ENCODE data around the gene PTGR1.
"Not testable (repeated sequence)": the region's sequence is repeated elsewhere in the genome, so short reads cannot be mapped to it uniquely, and the experiment has no call there.

Gene PTGR1

GRCh38 chr9:111610845-111611244, 11.4 kb upstream of the PTGR1 start:
- DNase-seq: no peak

- no peak for DNase-seq
Measured at GRCh38 chr9:111610149-111610548, 10.7 kb upstream of the PTGR1 start.

GRCh38 chr9:111605041-111605559, 5.7 kb upstream of the PTGR1 start:
- DNase-seq: no peak

- no peak for DNase-seq
Measured at GRCh38 chr9:111604054-111604615, 4.7 kb upstream of the PTGR1 start.

DNA sequence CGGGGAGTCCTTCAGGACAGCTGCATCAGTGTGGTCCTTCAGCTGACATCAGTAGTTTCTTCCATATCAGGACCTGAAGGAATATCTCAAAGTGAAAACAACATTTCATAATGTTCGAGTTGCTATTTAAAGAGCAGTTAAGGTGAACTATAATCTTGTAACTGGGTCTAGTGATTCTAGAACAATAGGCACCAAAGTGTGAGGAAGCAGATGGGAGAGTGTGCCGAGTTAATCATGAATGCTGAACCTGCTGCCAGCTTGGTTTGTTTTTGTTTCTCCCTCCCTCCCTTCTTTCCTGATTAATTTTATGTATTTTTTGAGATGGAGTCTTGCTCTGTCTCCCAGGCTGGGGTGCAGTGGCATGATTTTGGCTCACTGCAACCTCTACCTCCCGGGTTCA, 3.6 kb upstream of the PTGR1 start:
- DNase-seq: no peak

DNA sequence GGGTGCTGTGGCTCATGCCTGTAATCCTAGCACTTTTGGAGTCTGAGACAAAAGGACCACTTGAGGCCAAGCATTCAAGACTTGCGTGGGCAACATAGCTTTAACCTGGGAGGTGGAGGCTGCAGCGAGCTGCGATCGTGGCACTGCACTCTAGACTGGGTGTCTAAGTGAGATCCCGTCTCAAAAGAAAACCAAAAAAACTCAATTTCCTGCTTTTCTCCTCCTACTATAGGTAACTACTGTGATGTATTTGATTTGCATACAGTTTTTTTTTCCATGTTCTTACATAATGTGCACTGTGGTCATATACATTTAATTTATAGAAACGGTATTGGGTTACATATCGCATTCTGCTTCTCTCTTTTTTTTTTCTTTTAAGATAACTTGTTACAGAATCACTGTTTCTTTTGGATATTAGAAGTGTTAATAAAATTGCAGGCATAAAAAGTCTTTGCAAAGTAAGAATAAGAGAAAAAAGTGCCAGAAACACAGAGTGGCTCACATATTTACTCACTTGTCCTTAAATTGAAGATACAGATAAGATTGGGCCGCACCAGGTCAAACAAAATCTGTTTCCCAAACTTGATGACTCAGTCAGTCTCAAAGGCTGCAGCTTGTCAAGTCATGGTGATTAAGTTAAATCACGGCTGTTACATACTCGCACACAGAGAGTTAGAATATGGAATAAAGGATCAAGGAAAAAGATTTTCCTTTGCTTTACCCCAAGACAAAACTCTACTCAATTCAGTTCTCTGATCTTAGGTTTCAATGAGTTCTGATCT, 2.0 kb upstream of the PTGR1 start:
- DNase-seq: no peak

- no peak for DNase-seq
Measured at GRCh38 chr9:111599955-111600343, 502 bp upstream of the PTGR1 start.

- no peak for DNase-seq
Measured at GRCh38 chr9:111598733-111599091, 735 bp downstream of the PTGR1 start.

DNA sequence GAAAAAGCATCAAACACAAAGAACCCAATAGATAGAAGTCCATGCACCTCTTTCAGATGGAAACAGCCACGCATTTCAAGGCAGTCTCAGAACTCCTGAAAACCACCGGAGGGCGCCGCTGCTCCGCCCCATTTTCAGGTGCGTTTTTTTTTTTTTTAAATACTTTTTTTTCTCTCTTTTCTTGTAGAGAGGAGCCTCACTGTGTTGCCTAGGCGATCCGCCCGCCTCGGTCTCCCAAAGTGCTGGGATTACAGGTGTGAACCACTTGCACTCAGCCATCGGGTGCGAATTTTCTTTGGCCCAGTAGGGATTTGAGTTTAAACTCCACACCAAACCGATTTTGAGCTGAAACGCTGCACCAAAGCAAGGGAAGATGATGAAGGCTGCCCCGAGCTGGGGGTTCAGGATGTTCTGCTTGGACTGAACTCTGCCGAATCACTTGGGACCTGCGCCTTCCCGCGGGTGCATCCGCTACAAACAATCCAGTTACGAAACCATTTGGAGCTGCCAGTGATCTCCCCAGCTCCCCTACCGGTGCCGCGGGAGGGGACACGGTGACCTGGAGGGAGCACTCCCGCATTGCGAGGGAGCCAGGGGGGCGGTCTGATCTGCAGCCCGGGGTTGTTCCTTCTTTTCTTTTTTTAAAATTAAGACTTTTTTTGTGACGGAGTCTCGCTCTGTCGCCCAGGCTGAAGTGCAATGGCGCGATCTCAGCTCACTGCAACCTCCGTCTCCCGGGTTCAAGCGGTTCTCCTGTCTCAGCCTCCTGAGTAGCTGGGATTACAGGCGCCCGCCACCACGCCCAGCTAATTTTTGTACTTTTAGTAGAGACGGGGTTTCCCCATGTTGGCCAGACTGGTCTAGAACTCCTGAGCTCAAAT, 1.4 kb downstream of the PTGR1 start:
- peak; percentile 61 for DNase-seq

- no peak for DNase-seq
Measured at GRCh38 chr9:111588846-111589245, 10.6 kb downstream of the PTGR1 start.

GRCh38 chr9:111586378-111586777, 13.1 kb downstream of the PTGR1 start:
- no peak for DNase-seq

- no peak for DNase-seq
Measured at GRCh38 chr9:111582888-111583287, 16.6 kb downstream of the PTGR1 start.

- DNase-seq: no peak
Measured at GRCh38 chr9:111572950-111573604, 26.4 kb downstream of the PTGR1 start.

DNA sequence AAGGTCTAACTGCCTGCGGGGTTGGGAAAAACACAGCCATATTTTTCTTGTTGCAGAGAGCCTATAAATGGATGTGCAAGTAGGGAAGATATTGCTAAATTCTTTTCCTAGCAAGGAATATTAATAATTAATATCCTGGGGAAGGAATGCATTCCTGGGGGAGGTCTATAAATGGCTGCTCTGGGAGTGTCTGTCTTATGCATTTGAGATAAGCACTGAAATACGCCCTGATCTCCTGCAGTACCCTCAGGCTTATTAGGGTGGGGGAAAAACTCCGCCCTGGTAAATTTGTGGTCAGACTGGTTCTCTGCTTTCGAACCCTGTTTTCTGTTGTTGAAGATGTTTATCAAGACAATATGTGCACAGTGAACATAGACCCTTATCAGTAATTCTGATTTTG, 31.3 kb downstream of the PTGR1 start:
- DNase-seq: not testable (repeated sequence)

DNA sequence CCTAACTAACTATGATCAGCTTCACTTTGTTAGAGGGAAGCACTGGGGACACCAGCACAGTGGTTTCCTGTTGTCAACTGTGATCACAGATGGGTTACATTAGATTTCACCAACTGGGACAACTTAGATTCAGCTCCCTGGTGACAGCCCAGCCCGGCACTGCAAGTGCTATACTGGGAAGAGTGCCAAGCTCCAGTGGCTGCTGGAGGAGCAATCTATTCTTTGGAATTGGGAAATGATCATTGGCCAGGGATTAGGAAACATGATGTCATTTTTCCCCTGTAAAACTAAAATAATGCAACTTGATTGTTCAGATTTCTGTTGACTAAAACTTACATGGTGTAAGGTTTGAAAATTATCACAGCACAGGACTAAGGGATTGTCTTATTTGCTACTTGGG, 33.2 kb downstream of the PTGR1 start:
- no peak for DNase-seq

GRCh38 chr9:111561165-111561719, 38.2 kb downstream of the PTGR1 start:
- no peak for DNase-seq

DNA sequence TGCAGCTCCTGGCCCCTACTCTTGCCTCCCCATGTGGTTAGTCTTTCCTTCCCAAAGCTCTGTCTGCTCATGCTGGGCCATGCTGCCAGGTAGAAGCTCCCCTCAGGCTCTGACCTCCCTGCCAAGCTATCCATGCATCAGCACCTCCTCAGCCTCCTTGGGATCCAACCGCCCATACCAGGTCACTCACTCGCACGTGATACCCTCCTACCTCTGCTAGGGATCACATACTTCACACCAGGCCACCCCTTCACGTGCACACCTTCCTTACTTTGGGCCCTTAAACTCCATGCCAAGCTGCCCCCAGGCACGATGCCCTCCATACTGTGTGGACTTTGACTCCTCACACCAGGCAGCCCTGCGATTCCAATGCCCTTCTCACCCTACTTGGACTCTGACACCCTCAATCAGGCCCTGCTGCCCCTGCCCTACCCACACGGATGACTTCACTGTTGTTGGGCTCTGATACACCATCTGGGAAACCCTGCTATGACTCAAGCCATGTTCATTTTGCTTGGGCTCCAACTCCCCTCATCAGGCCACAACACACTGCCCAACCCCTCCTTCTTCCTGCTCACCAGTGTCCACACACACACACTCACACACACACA, 40.3 kb downstream of the PTGR1 start:
- DNase-seq: no peak

- not testable (repeated sequence) for DNase-seq
Measured at GRCh38 chr9:111555425-111555824, 44.0 kb downstream of the PTGR1 start.

- DNase-seq: no peak
Measured at GRCh38 chr9:111548623-111549022, 50.8 kb downstream of the PTGR1 start.

- DNase-seq: no peak
Measured at GRCh38 chr9:111542497-111543254, 56.8 kb downstream of the PTGR1 start.

GRCh38 chr9:111533099-111533790, 66.2 kb downstream of the PTGR1 start:
- no peak for DNase-seq

Data from activated naive CD4-positive, alpha-beta T cell treated with Interleukin-2 at 50 U/mL for 16 hours (primary cell).